Endodermal cell (in vitro differentiated cells): ENCODE data around the gene IFT57. TPM values are rescaled to one million over a fixed set of nuclear protein-coding genes. Genes with fewer than 3 reads are reported as not detected.

Experiments
- DNase-seq: peaks from one replicate; pipeline ENCODE4 v3.0.0-alpha.2; 2017
- H3K27ac ChIP-seq: 2 replicates; pipeline ENCODE4 v1.5.1; 2013; ENCODE audit warnings: mild to moderate bottlenecking, low read depth, low read length, moderate library complexity
- H3K27me3 ChIP-seq: 2 replicates; pipeline ENCODE4 v1.6.1; 2013; ENCODE audit warnings: mild to moderate bottlenecking, low read length, moderate library complexity; ENCODE audit not compliant: insufficient read depth, control insufficient read depth, poor library complexity, severe bottlenecking
- H3K36me3 ChIP-seq: 2 replicates; pipeline ENCODE4 v1.7.0; 2013; ENCODE audit warnings: mild to moderate bottlenecking, low read length, moderate library complexity; ENCODE audit not compliant: control insufficient read depth, insufficient read depth
- H3K4me1 ChIP-seq: one replicate; pipeline ENCODE4 v1.7.0; 2013; ENCODE audit warnings: low read length; ENCODE audit not compliant: control insufficient read depth, insufficient read depth
- H3K4me3 ChIP-seq: 2 replicates; pipeline ENCODE4 v1.5.1; 2013; ENCODE audit warnings: mild to moderate bottlenecking, low read length, moderate library complexity
- H3K9ac ChIP-seq: 2 replicates; pipeline ENCODE4 v1.6.1; 2013; ENCODE audit warnings: mild to moderate bottlenecking, low read length, moderate library complexity; ENCODE audit not compliant: poor library complexity, severe bottlenecking; ENCODE audit errors: extremely low read depth
- H3K9me3 ChIP-seq: 2 replicates; pipeline ENCODE4 v1.6.1; 2013; ENCODE audit warnings: mild to moderate bottlenecking, low read length, moderate library complexity; ENCODE audit not compliant: control insufficient read depth
- H3K27ac Mint-ChIP-seq: 2 replicates; pipeline ENCODE4 v1.8.0; 2020; ENCODE audit warnings: mixed read lengths
- H3K27me3 Mint-ChIP-seq: 2 replicates; pipeline ENCODE4 v1.8.0; 2021; ENCODE audit warnings: mild to moderate bottlenecking, mixed read lengths; ENCODE audit not compliant: insufficient read depth
- H3K36me3 Mint-ChIP-seq: 2 replicates; pipeline ENCODE4 v1.8.0; 2020; ENCODE audit warnings: low read depth, mixed read lengths
- H3K4me1 Mint-ChIP-seq: 2 replicates; pipeline ENCODE4 v1.8.0; 2020; ENCODE audit warnings: mixed read lengths
- H3K4me3 Mint-ChIP-seq: 2 replicates; pipeline ENCODE4 v1.8.0; 2020; ENCODE audit warnings: mild to moderate bottlenecking, moderate library complexity, mixed read lengths
- H3K9me3 Mint-ChIP-seq: 2 replicates; pipeline ENCODE4 v1.8.0; 2020; ENCODE audit warnings: mild to moderate bottlenecking, mixed read lengths
- WGBS, 2 experiments: methylation state at CpG; one replicate each; pipeline versions ENCODE4 v1.1.5 to v1.1.7; 2013; ENCODE audit warnings: missing lambda C conversion rate in 2 of 2, mixed read lengths in 1 of 2; ENCODE audit not compliant: insufficient coverage in 1 of 2, insufficient read length in 1 of 2; 5-methylcytosine and 5-hydroxymethylcytosine counted together
- total RNA-seq, 2 donors: library from RNA; stranded (reverse); fragmentation: NEBNext Ultra II Directional in 1 of 2; extraction: Animal tissue kit (Norgen Biotek cat#: 25700) in 1 of 2; gene quantifications; 2 replicates in 1 of 2; 3 replicates in 1 of 2; pipeline ENCODE4 v1.2.1, GENCODE V29; 2021
- TF ChIP-seq, protein P1 (sequence below): fragments of 200-600 bp; sonication (generic); conservative IDR thresholded peaks from 2 replicates; pipeline ENCODE4 v1.5.0; 2021; ENCODE audit warnings: antibody characterized with exemption, mild to moderate bottlenecking

IFT57 gene
- total RNA-seq, 2 donors from 2014 or later, result 45.5 to 60.5 TPM

DNA sequence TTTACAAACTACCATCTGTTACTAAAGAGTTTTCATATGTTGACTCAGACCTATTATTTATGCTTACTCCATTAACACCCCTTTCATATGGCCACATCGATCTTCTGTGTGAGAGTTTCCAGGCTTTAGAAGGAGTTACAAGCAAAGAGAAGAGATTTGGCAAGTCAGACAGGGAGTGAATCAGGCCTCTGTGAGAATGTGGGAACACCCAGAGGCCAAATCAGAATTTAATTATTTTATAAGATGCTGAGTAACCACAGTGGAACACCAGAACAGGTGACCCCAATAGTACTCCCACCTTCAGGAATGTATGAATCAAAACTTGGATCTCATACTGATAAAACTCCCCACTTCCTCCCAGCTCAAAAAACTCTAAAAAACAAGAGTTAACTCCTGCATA lies 42.0 kb downstream of the IFT57 start:
- 82% methylated on average over 1 of the region's 1 CpG; no CpG with 5 or more reads in 1 of the 2 experiments for WGBS, 2 experiments
- H3K4me1 Mint-ChIP-seq, result no peaks in the 10 kb centered on the region
- Histone ChIP-seq H3K9me3 (no peaks in the 10 kb centered on the region), H3K27me3 (no peaks in the 10 kb centered on the region), H3K27ac (no peak overlapping the region), H3K4me3 (no peak overlapping the region), H3K36me3 (no peaks in the 10 kb centered on the region), H3K4me1 (no peaks in the 10 kb centered on the region), H3K9ac (no peak overlapping the region)
- H3K36me3 Mint-ChIP-seq, result no peaks in the 10 kb centered on the region
- no peak for DNase-seq
- H3K27ac Mint-ChIP-seq, result no peak overlapping the region
- H3K27me3 Mint-ChIP-seq, result no peaks in the 10 kb centered on the region
- no peak overlapping the region for H3K4me3 Mint-ChIP-seq
- no peaks in the 10 kb centered on the region for H3K9me3 Mint-ChIP-seq
- TF ChIP-seq, protein P1, sequence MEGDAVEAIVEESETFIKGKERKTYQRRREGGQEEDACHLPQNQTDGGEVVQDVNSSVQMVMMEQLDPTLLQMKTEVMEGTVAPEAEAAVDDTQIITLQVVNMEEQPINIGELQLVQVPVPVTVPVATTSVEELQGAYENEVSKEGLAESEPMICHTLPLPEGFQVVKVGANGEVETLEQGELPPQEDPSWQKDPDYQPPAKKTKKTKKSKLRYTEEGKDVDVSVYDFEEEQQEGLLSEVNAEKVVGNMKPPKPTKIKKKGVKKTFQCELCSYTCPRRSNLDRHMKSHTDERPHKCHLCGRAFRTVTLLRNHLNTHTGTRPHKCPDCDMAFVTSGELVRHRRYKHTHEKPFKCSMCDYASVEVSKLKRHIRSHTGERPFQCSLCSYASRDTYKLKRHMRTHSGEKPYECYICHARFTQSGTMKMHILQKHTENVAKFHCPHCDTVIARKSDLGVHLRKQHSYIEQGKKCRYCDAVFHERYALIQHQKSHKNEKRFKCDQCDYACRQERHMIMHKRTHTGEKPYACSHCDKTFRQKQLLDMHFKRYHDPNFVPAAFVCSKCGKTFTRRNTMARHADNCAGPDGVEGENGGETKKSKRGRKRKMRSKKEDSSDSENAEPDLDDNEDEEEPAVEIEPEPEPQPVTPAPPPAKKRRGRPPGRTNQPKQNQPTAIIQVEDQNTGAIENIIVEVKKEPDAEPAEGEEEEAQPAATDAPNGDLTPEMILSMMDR, result no peak

DNA sequence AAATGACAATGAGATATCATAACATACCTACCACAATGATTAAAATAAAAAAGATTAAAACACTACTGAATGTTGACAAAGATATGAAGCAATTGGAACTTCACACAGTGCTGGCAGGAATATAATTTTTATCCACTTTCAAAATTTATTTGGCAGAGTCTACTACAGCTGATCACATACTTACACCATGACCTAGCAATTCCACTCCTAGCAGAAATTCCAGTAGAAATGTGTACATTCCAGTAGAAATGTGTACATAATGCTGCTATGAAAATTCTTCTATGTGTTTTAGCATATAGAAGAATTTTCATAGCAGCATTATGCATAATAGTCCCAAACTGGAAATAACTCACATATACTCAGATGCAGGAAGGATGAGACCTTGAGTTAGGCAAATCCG lies 43.5 kb downstream of the IFT57 start:
- no peaks in the 10 kb centered on the region for H3K4me1 Mint-ChIP-seq
- H3K27me3 Mint-ChIP-seq, result no peaks in the 10 kb centered on the region
- no peaks in the 10 kb centered on the region for H3K4me1 ChIP-seq
- no peak overlapping the region for H3K4me3 Mint-ChIP-seq
- no peaks in the 10 kb centered on the region for H3K9me3 Mint-ChIP-seq
- peak overlapping the region; percentile 75 for H3K27ac Mint-ChIP-seq
- no peak overlapping the region for H3K9ac ChIP-seq
- no peak for DNase-seq
- no peaks in the 10 kb centered on the region for H3K36me3 Mint-ChIP-seq
- H3K27me3 ChIP-seq, result no peaks in the 10 kb centered on the region
- H3K4me3 ChIP-seq, result no peak overlapping the region
- no peak overlapping the region for H3K27ac ChIP-seq
- H3K36me3 ChIP-seq, result no peaks in the 10 kb centered on the region
- TF ChIP-seq, protein P1, result no peak
- WGBS, 2 experiments, result 93 to 100% methylated on average over 1 of the region's 1 CpG
- H3K9me3 ChIP-seq, result no peaks in the 10 kb centered on the region

- H3K27ac Mint-ChIP-seq, result no peak overlapping the region
- WGBS, 2 experiments, result 93% methylated on average over 2 of the region's 2 CpGs; no CpG with 5 or more reads in 1 of the 2 experiments
These were observed 44.7 kb downstream of the IFT57 start for GRCh38 chr3:108177536-108177935.

More at GRCh38 chr3:108177536-108177935, 44.7 kb downstream of the IFT57 start:
- Histone ChIP-seq H3K9me3 (no peaks in the 10 kb centered on the region), H3K9ac (no peak overlapping the region), H3K36me3 (no peaks in the 10 kb centered on the region), H3K4me3 (no peak overlapping the region), H3K27me3 (no peaks in the 10 kb centered on the region), H3K27ac (no peak overlapping the region), H3K4me1 (no peaks in the 10 kb centered on the region)
- Mint-ChIP-seq H3K27me3 (no peaks in the 10 kb centered on the region), H3K4me3 (no peak overlapping the region), H3K4me1 (no peaks in the 10 kb centered on the region), H3K36me3 (no peaks in the 10 kb centered on the region), H3K9me3 (no peaks in the 10 kb centered on the region)
- TF ChIP-seq, protein P1, result no peak
- no peak for DNase-seq
